Astrocyte (in vitro differentiated cells and primary cell): ENCODE results near the gene KCNQ5. TPM values are rescaled to one million over a fixed set of nuclear protein-coding genes. Genes with fewer than 3 reads are reported as not detected.

Experiments
- DNase-seq: peaks from one replicate; pipeline ENCODE4 v3.0.0-alpha.2; 2010; ENCODE audit warnings: low read depth
- FAIRE-seq: peaks from 2 replicates; lab custom pipeline; 2011; peaks lifted over from hg19 to GRCh38; lab: Jason Lieb, UNC
- H2AFZ ChIP-seq: 2 replicates; pipeline ENCODE4 v1.6.0; 2012; ENCODE audit warnings: low read depth, low read length, inconsistent platforms
- H3K27ac ChIP-seq: 2 replicates; pipeline ENCODE4 v1.5.1; 2011; ENCODE audit warnings: low read depth, low read length, inconsistent platforms
- H3K27me3 ChIP-seq: 2 replicates; pipeline ENCODE4 v1.6.0; 2011; ENCODE audit warnings: low read length, inconsistent platforms; ENCODE audit not compliant: insufficient read depth
- H3K36me3 ChIP-seq: 2 replicates; pipeline ENCODE4 v1.5.1; 2011; ENCODE audit warnings: low read length, inconsistent platforms; ENCODE audit not compliant: insufficient read depth
- H3K4me1 ChIP-seq: 2 replicates; pipeline ENCODE4 v1.5.1; 2011; ENCODE audit warnings: low read length, inconsistent platforms; ENCODE audit not compliant: insufficient read depth
- H3K4me2 ChIP-seq: 2 replicates; pipeline ENCODE4 v1.6.0; 2012; ENCODE audit warnings: low read length, inconsistent platforms
- H3K4me3 ChIP-seq: 2 replicates; pipeline ENCODE4 v1.5.1; 2011; ENCODE audit warnings: low read depth, mild to moderate bottlenecking, low read length, inconsistent platforms; ENCODE audit not compliant: insufficient read depth
- H3K79me2 ChIP-seq: 2 replicates; pipeline ENCODE4 v1.6.0; 2012; ENCODE audit warnings: mild to moderate bottlenecking, low read length, inconsistent platforms; ENCODE audit not compliant: insufficient read depth
- H3K9ac ChIP-seq: 2 replicates; pipeline ENCODE4 v1.6.0; 2012; ENCODE audit warnings: mild to moderate bottlenecking, low read length, inconsistent platforms
- H3K9me3 ChIP-seq: 2 replicates; pipeline ENCODE4 v1.5.1; 2012; ENCODE audit warnings: low read depth, mild to moderate bottlenecking, low read length, inconsistent platforms; ENCODE audit not compliant: insufficient read depth
- H4K20me1 ChIP-seq: 2 replicates; pipeline ENCODE4 v1.6.0; 2012; ENCODE audit warnings: low read length, inconsistent platforms; ENCODE audit not compliant: insufficient read depth
- H3K27ac Mint-ChIP-seq: one replicate; pipeline ENCODE4 v1.8.0; 2021; ENCODE audit warnings: mild to moderate bottlenecking, mixed read lengths; ENCODE audit not compliant: unreplicated experiment
- H3K27me3 Mint-ChIP-seq: one replicate; pipeline ENCODE4 v1.8.0; 2021; ENCODE audit warnings: low read depth, mixed read lengths; ENCODE audit not compliant: unreplicated experiment
- H3K36me3 Mint-ChIP-seq: one replicate; pipeline ENCODE4 v1.8.0; 2021; ENCODE audit warnings: low read depth, mixed read lengths; ENCODE audit not compliant: unreplicated experiment
- H3K4me1 Mint-ChIP-seq: one replicate; pipeline ENCODE4 v1.8.0; 2021; ENCODE audit warnings: low read depth, mixed read lengths; ENCODE audit not compliant: unreplicated experiment
- H3K4me3 Mint-ChIP-seq: one replicate; pipeline ENCODE4 v1.8.0; 2021; ENCODE audit warnings: mild to moderate bottlenecking, moderate library complexity, mixed read lengths; ENCODE audit not compliant: unreplicated experiment
- H3K9me3 Mint-ChIP-seq: one replicate; pipeline ENCODE4 v1.8.0; 2021; ENCODE audit warnings: mild to moderate bottlenecking, mixed read lengths; ENCODE audit not compliant: unreplicated experiment
- EZH2 ChIP-seq: IDR thresholded peaks from 2 replicates; pipeline ENCODE4 v1.6.1; 2012; ENCODE audit warnings: mild to moderate bottlenecking, low read length, inconsistent platforms; ENCODE audit not compliant: insufficient read depth
- total RNA-seq: library from RNA; stranded (reverse); gene quantifications from 2 replicates; pipeline ENCODE4 v1.2.1, GENCODE V29; 2021
- TF ChIP-seq, protein P1 (sequence below): IDR thresholded peaks from 2 replicates; pipeline ENCODE4 v1.5.1; 2011; ENCODE audit warnings: low read depth, mild to moderate bottlenecking, inconsistent platforms, low read length, moderate library complexity; ENCODE audit not compliant: insufficient read depth

KCNQ5 gene
- total RNA-seq, 1 donor from 2014 or later, result 2.0 TPM

DNA sequence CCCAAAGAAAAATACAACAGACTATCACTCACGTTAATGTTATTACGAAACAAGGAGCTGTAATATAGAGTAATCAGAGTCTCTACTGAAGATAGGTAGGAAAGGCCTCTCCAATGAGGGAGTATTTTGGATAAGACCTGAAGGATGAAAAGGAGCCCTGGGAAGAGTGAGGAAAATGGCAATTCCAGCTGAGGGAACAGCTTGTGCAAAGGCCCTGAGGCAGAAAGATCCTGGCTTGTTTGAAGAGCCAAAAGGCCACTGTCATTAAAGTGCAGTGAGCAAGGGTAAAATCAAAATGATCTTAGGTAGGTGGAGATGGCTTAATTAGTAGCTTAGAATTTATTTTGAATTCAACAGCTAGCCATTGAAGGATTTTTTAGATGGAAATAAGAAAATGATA, 464.9 kb downstream of the KCNQ5 start:
- no peak overlapping the region for H3K4me2 ChIP-seq
- FAIRE-seq, result no peak
- no peak overlapping the region for H3K27ac ChIP-seq
- no peaks in the 10 kb centered on the region for H4K20me1 ChIP-seq
- H3K4me1 ChIP-seq, result no peaks in the 10 kb centered on the region
- H3K9me3 ChIP-seq, result no peaks in the 10 kb centered on the region
- H3K27me3 ChIP-seq, result no peaks in the 10 kb centered on the region
- Mint-ChIP-seq H3K27me3 (no peaks in the 10 kb centered on the region), H3K27ac (no peak overlapping the region), H3K36me3 (no peaks in the 10 kb centered on the region), H3K9me3 (no peaks in the 10 kb centered on the region), H3K4me3 (no peak overlapping the region), H3K4me1 (peaks cover 15% of the 10 kb centered on the region)
- H3K79me2 ChIP-seq, result no peaks in the 10 kb centered on the region
- no peaks in the 10 kb centered on the region for H3K36me3 ChIP-seq
- H2AFZ ChIP-seq, result no peak overlapping the region
- no peak overlapping the region for H3K9ac ChIP-seq
- no peak for TF ChIP-seq EZH2
- TF ChIP-seq, protein P1, sequence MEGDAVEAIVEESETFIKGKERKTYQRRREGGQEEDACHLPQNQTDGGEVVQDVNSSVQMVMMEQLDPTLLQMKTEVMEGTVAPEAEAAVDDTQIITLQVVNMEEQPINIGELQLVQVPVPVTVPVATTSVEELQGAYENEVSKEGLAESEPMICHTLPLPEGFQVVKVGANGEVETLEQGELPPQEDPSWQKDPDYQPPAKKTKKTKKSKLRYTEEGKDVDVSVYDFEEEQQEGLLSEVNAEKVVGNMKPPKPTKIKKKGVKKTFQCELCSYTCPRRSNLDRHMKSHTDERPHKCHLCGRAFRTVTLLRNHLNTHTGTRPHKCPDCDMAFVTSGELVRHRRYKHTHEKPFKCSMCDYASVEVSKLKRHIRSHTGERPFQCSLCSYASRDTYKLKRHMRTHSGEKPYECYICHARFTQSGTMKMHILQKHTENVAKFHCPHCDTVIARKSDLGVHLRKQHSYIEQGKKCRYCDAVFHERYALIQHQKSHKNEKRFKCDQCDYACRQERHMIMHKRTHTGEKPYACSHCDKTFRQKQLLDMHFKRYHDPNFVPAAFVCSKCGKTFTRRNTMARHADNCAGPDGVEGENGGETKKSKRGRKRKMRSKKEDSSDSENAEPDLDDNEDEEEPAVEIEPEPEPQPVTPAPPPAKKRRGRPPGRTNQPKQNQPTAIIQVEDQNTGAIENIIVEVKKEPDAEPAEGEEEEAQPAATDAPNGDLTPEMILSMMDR, result no peak
- H3K4me3 ChIP-seq, result no peak overlapping the region
- DNase-seq, result no peak

DNA sequence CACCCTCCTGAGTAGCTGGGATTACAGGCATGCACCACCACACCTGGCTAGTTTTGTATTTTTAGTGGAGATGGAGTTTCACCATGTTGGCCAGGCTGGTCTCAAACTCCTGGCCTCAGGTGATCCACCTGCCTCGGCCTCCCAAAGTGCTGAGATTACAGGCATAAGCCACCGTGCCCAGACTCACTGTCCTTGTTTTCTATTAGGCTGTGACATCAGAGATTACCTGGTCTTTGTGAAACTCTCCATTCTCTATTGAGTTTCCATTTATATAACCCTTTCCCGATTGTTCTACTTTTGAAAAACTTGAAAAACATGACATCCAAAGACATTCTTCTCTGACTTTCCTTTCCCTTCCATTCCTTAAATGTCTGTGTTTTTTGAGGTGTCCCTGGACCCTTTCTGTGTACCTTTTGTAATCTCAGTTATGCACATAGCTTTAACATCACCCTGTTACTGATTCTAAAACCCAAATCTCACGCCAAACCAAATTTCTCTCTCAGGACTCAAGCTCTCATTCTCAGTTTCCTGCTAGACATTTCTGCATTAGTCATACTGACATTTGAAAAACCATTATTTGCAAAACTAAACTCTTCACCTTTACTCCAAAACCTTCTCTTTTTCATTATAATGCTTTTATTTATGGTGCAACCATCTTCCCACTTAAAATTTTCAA, 466.4 kb downstream of the KCNQ5 start:
- Histone ChIP-seq H3K27me3 (no peaks in the 10 kb centered on the region), H4K20me1 (no peaks in the 10 kb centered on the region), H3K9me3 (no peaks in the 10 kb centered on the region), H3K4me1 (no peaks in the 10 kb centered on the region), H3K9ac (no peak overlapping the region), H3K36me3 (no peaks in the 10 kb centered on the region), H2AFZ (no peak overlapping the region), H3K79me2 (no peaks in the 10 kb centered on the region), H3K4me2 (no peak overlapping the region), H3K27ac (no peak overlapping the region), H3K4me3 (no peak overlapping the region)
- no peak for FAIRE-seq
- no peaks in the 10 kb centered on the region for H3K27me3 Mint-ChIP-seq
- no peaks in the 10 kb centered on the region for H3K36me3 Mint-ChIP-seq
- DNase-seq, result peak; percentile 4
- H3K4me3 Mint-ChIP-seq, result no peak overlapping the region
- H3K27ac Mint-ChIP-seq, result no peak overlapping the region
- TF ChIP-seq, protein P1, result no peak
- TF ChIP-seq EZH2, result no peak
- H3K4me1 Mint-ChIP-seq, result peaks cover 11% of the 10 kb centered on the region
- H3K9me3 Mint-ChIP-seq, result no peaks in the 10 kb centered on the region

DNA sequence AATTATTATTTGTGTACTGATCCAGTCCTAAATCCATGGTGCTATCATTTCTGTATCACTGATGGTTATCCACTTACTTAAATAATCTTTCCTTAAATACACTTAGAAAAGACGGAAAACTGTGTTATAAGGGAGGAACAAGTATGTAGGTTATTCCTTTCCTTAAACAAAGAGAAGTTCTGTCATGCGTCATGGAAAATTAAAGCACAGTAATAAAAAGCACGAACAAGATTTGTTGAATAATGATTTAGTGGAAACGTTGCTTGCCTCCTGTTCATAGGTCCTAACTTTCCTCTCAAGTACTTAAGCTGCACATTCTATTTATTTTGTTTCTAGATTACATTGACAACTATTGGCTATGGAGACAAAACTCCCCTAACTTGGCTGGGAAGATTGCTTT, 483.1 kb downstream of the KCNQ5 start:
- Mint-ChIP-seq H3K4me1 (no peaks in the 10 kb centered on the region), H3K27me3 (no peaks in the 10 kb centered on the region), H3K9me3 (no peaks in the 10 kb centered on the region), H3K27ac (no peak overlapping the region), H3K4me3 (no peak overlapping the region), H3K36me3 (no peaks in the 10 kb centered on the region)
- Histone ChIP-seq H3K4me3 (no peak overlapping the region), H3K4me2 (no peak overlapping the region), H3K9ac (no peak overlapping the region), H3K4me1 (no peaks in the 10 kb centered on the region), H3K36me3 (no peaks in the 10 kb centered on the region), H4K20me1 (no peaks in the 10 kb centered on the region), H3K79me2 (no peaks in the 10 kb centered on the region), H3K27ac (no peak overlapping the region), H3K27me3 (no peaks in the 10 kb centered on the region), H2AFZ (no peak overlapping the region), H3K9me3 (no peaks in the 10 kb centered on the region)
- FAIRE-seq, result no peak
- no peak for DNase-seq
- no peak for TF ChIP-seq EZH2
- TF ChIP-seq, protein P1, result no peak
